ENCODE data around the gene PRLH.

PRLH gene

DNA sequence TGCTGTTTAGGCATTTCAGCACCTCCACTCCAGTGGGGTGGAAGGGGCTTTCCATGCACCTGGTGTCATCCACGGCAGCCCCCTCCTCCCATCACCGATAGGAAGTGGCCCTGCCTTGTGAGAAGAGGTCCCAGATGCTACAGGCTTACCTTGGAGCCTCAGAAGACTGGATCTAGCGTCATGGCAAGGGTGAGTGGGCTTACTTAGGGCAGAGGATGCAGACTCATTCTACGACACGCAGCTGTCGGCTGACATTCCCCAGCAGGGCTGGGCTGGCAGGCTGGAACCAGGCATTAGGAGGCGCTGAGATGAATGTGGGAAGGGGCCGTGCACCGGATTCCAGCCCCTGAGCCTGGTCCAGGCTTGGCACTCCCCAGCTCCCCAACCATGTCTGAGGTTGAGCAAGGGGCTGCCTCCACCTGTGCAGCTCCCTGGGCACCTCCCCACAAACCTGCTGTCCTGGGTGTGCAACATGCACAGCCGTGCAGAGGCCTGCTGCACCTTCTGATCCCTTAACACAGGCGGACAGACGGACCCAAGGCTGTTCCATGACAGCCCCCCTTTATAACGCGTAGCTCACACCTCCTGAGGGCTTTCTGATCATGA is 1.7 kb upstream of the PRLH start:
- DNase-seq: no peak

DNA sequence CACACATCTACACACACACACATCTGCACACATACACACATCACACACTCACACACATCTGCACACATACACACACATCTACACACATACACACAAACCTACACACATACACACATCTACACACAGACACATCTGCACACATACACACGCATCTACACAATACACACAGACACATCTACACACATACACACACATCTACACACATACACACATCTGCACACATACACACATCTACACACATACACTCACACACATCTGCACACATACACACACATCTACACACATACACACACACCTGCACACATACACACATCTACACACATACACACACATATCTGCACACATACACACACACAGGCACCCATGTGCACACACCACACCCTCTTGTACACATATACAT is 400 bp upstream of the PRLH start:
- no peak for DNase-seq

DNA sequence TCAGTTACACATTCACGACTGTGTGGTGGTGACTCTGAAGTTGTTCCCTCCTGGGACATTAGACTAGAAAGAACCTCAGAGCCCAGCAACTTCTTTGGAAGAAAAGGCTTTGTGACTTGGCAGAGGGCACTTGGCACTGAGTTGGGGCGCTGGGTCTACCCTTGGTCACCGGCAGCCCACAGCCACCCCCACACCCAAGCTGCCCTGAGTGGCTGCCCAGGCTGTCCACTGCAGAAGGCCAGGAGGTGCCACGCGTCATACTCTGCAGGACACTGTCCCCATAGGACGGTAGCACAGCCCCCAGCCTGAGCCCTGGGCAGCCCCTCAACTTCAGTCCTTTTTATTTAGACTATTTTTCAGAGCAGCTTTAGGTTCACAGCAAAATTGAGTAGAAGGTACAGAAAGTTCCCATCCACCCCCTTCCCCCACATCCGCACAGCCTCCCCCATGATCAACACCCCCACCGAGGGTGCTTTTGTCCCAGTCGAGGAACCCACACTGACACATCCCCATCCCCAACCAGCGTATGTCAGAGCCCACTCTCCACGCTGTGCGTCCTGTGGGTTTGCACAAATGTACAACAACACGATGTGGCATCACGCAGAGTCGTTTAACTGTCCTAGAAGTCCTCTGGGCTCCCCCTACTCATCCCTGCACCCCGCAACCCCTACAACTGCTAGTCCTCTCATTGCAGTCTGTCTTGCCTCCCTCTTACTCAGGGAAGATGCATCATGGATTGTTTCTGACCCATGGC is 1.1 kb downstream of the PRLH start:
- DNase-seq: peak in 13 of 51 donors; percentile 5 to 61 (median 32)

DNA sequence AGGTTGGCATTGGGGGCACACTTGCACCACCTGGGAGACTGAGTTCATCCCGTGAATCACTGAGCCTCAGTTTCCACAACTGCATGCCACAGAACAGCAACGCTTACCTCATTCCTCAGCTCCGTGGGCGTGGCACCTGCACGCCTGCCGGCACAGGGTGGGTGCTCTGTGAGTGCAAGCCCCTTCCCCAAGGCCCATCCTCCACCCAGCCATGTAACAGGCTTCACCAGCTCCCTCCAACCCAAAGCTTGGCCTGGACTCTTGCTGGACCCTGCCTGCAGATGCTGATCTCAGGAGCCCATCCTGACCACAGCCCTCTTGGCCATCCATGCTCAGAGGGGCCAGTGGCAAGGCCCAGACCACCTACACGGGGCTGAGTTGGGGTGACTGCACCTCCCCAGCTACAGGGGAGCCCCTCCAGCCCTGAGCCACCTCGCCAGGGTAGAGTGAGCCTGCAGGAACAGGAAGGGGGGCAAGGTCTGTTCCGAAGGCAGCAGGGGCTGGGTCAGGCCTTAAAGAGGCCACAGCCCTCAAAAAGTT is 1.8 kb downstream of the PRLH start:
- DNase-seq: no peak

DNA sequence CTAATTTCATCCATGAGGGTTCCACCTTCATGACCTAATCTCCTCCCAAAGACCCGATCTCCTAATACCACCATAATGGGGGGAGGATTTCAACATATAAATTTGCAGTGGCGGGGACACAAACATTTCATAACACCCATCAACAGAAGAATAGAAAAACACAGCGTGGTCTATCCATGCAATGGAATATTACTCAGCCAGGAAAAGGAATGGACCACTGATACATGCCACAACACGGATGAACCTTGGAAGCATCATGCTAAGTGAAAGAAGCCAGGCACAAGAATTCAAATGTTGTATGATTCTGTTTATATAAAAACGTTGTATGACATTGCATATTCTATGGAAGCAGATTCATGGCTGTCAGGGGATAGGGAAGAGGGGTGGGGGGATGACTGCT is 2.7 kb downstream of the PRLH start:
- no peak for DNase-seq

DNA sequence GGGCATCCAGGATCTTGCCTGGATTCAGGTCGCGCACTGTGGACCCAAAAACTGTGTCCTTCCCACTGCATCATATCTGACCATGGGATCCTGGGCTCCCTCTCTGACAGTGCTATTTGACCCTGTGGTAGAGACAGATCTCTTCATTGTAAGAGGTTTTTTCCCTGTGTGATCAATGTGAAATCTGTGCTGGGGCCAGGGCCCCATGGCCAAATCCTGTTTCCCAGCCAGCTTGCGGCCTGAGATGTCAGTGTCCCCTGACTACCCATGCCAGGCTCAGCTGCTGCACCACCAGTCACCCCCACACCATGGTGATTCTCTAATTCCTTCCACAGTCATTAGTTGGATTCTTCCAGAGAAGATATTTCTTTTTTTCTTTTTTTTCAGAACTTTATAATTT is 3.5 kb downstream of the PRLH start:
- DNase-seq: no peak

DNA sequence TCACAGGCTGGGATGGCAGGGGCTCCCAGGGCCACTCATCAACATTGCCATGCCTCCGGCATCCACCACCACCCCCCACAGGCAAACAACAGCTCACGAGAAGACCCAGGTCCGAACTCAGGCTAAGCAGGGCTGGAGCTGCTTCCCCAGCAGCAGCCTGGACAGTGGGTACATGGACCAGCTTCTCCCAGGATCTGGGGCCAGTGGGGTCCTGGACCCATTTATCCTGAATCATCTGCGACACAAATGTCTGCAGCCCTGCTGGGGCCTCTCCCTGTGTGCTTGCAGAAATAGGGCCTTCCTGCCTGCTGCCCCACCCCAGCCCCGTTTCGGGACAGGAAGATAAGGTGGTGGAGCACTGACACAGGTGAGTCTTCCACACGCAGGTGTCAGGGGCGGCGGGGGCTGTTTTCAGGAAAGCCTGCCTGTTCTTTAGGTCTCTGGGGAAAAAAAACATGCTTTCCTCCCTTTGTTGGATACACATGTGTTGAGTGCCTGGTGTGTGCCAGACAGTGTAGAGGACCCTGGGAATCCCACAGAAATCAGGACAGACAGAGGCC is 4.5 kb downstream of the PRLH start:
- no peak for DNase-seq

DNA sequence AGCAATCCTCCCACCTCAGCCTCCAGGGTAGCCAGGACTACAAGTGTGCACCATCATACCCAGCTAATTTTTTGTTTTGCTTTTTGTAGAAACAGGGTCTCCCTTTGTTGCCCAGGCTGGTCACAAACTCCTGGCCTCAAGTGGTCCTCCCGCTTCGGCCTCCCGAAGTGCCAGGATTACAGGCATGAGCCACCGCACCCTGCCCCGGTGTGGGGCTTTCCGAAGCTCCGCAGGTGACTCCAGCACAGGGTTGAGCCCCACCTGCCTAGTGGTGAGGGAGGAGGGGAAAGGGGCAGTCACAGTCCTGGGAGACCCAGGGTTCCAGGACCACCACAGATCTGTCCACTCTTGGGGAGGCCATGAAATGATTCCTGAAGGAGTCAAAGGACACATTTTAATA is 5.2 kb downstream of the PRLH start:
- no peak for DNase-seq

DNA sequence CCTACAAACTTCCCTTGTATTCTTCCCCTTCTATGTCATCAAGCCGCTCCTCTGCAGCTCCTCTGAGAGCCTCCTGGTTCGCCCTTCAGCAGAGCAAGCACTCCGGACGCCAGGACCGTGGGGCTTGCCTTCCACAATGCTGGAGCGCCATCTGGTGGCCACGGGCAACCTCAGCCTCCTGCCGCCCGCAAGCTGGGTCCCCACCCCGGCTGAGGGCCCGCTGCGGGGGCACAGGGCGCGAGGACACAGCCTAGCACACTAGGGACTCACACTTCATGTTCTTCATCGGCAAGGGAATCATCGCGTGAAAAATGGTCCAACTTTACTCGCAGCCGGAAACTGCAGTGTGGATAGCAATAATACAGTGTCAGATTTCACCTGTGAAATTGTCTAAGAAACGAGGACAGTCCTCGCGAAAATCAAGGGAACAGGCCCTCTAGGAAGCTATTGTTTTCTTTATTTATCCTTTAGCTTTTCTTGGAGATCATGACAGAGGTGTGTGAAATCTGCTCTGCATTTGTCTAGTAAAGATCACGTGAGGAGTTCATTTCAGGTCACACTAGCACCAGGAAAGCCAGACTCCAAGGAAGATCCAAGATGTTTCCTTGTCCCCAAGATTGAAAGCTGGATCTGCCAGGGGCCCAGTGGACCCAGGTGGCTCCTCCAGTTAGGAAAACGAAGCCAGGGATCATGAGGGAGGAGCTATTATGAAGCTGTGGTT is 5.8 kb downstream of the PRLH start:
- DNase-seq: peak; percentile 10 to 91 (median 75)

DNA sequence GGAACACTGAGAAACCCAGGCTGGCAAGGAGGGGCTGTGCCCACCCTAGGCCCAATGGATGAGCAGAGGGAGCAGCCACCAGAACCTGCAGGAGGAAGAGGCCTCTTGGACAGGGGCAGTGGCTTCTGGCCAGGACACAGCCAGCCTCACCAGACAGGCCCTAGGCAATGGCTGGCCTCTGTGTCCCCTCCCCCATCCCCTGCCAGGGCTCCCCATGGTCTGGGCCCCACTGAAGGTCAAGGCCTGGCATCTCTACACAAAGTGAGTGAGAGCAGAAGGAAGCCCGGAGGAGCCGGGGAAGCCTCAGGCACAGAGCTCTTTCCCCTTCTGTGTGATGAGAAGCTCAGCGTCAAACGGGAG is 6.3 kb downstream of the PRLH start:
- DNase-seq: no peak

DNA sequence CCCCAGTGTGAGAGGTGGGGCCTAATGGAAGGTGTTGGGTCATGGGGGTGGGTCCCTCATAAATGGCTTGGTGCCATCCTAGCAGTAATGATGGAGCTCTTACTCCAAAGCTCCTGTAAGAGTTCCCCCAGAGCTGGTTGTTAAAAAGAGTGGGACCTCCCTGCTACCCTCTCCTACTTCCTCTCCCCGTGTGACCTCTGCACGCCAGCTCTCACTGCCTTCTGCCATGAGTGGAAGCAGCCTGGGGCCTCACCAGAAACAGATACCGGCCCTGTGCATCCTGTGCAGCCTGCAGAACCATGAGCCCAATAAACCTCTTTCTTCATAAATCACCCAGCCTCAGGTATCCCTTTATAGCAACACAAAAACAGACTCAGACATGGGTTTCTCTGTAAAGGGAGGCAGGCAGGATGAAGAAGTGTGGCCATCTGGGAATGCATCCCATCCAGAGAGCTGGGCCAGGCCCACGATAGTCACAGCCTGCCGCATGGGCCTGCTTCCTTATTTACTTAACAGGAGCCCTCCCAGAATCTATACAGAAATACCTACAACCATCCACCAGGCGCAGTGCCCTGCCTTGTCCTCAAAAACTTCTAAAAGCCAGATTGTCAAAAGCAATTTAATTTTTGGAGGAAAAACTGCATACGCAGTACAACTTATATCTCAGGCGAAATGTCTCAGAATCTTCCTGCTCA is 7.5 kb downstream of the PRLH start:
- DNase-seq: no peak

DNA sequence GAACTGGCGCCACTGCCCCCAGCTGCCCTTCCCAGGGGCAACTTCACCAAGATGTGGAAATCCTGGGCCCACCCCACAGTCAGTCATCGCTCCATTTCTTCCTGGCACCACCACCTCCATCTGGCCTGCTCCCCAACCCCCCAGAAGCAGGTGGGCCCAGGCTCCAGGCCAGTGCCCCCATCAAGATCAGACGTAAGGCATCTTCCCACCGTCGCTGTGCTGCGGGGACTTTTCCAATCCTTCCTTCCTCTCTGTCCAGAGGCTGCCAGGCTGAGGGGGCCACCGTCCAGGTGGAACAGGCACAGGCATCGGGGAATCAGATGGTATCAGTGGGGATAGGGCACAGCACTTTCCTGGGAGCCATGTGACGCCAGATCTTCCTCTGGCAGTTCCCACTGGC is 8.1 kb downstream of the PRLH start:
- no peak for DNase-seq

DNA sequence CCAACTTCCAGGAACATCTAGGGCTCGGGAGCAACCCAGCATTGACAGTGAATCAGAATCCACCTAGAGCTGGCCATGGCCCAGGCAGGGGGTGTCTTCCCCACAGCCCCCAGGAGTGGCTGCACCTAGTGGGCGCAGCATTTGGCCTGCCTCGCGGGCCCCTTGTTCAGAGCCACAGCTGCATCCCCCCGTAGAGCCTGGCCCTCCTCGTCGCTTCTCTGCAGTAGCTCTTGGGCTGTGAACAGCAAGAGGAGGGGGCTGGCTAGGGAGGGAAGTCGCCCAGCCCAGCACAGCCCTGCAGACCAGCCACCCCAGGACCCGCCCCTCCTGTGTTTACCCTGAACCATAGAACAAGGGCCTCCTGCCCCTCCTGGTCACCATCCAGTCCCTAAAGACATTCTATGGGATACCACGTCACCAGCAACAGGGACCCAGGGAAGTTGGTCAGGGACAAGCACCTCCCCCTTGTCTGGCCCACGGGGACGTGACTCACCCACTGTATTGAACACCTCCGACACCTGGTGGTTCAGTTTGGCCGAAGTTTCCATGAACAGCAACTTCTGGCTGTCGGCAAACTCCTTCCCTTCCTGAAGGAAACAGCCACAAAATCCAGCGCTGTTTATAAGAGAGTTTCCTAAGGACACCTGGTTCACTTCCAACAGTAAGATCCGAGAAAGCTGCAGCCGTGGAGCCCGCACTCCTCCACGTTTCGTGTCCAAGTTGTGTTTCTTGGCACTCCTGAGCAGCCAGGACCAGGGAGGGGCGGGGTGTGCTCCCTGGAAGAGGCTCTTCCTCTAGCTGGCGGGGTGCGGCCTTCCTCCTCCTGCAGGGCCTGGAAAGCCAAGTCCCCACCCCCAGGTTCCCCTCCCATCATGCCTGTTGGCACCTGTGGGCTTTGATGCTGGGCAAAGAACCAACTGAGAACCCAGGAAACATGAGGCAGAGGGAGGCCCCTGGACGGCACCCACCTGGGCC is 8.8 kb downstream of the PRLH start:
- no peak for DNase-seq

DNA sequence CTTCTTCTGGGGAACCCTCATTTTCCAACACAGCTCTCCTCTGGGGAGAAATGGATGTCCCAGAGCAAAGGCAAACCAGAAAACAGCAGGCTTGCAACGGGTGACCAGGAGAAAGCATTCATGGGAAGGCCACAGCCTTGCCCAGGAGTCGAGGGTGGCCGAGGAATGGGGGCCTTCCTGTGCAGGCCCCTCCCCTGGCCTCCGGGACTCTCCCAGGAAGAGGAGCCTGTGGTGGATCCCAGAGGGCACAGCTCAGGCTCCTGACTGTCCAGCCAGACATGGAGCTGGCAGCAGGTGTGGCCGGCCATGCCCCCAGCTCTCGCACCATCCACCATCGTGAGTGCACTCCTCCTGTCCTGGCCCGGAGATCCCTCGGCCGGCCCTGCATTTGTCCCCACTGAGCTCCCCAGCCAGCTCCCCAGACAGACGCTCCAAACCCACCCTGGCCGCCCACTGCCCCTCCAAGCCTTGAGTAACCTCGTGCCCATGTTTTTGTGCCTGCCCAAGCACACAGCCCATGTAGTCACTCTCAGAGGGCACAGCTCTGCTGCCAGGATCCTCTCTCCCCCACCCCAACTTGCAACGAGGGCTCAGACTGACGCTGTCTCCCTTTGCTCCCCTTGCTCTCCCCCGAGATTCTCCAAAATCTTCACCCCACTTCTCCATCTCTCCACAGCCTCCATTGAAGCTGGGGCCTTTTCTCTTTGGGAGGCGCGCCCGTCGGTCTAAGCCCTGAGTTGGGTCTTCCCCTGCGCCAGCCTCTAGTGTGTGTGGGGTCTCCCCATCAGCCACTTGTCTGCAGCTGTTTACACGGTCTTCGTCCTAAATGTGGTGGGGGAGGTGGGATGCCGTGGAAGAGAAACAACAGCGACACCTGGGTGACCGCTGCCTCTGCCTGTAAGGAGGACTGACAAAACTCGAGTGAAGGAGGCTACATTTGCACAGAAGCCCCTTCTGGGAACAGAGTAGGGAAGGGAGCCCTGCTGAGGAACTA is 9.8 kb downstream of the PRLH start:
- no peak for DNase-seq

DNA sequence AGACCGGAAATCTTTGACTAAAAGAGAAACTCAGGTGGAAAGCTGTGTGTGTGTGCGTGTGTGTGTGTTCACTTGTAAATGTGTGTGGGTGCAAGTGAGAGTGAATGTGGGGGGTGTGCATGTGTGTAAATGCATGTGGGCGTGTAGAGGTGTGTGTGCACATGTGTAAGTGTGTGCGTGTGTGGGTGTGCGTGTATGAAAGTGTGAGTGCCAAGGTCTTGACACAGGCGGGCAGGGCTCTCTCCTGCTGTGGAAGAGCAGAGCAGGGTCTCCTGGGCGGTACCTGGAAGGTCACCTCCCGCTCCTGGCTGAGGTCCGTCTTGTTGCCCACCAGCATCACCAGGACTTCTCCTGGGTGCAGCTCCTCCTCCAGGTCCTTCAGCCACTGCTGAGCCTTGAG is 10.6 kb downstream of the PRLH start:
- no peak for DNase-seq

DNA sequence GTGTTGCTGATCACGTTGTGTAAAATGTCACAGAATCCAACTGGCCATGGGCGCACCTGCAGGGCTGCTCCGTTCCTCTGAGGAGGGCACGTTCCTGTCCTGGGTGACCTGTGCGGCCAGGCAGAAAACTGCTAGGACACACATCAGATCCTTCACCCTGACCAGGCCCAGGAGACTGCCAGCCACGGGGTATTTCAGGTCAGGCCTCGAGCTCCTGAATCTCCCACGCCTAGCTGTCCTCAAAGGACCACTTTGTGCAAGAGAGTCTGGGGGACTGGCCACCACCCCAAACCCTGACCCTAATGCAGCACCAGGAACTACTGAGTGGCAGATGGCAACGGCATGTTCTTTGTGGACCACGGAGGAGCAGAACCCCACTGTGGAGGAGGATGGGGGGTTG is 11.1 kb downstream of the PRLH start:
- no peak for DNase-seq

DNA sequence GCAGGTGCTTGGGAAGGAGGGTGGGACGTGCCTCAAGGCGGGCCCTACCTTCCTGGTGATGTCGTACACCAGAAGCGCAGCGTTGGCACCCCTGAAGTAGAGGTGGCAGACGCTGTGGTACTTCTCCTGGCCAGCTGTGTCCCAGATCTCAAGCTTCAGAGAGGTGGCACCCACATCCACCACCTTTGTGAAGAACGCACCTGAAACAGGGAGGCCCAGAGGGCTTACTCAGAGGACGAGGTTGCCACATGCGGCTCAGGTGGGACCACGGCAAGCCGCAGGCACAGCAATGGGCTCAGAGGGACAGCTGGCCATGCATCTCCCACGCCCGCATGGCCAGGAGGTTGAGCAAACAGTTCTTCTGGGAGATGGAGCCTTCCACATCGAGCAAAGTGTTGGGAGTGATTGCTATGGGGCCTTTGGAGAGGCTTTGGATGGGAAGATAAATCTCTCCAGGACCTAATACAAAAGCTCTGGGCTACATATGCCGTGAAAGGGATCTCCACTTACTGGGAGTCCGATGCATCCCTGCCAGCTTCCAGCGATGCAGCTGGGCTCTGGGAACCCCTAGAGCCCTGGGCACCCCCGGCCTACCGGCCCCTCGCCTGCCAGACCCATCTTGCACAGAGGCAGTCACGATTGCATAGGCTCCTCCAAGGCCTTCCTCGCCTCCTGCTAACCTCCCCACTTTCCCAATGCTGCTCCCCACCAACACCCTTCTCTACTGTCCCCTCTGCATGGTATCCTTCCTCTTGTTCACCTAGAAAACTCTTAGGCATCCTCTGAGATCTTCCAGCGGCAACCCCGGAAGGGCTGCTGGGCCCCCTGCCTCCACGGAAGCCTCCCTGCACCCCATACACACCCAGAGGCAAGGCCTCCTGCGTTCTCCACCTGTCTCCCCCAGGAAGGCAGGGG is 11.8 kb downstream of the PRLH start:
- no peak for DNase-seq

DNA sequence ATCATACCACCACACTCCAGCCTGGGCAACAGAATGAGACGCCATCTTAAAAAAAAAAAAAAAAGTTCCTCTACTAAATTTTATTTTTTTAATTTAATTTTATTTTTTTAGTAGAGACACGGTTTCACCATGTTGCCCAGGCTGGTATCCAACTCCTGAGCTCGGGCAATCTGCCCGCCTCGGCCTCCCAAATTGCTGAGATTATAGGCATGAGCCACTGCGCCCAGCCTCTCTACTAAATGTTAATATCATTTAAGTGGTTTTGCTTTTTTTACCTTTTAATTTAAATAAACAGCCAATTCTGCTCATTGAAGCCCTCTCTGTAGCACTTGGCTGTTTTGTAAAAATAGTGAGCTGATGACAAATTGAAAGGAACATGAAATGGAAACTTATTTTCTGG is 15.0 kb downstream of the PRLH start:
- DNase-seq: no peak
